GM23338 (cell line): ENCODE results near the gene EIF4E2. TPM values are rescaled to one million over a fixed set of nuclear protein-coding genes. Genes with fewer than 3 reads are reported as not detected.

Source experiments
- ATAC-seq: fragments of 200-7000 bp; cut with Tn5 transposase; 3 replicates; pipeline ENCODE4 v1.9.1; 2020
- DNase-seq: peaks from one replicate; pipeline ENCODE4 v3.0.0-alpha.2; 2015; ENCODE audit warnings: low spot score
- H2AFZ ChIP-seq: fragments of 200-600 bp; sonication (generic); 2 replicates; pipeline ENCODE4 v1.8.0; 2016; ENCODE audit warnings: antibody characterized with exemption, mild to moderate bottlenecking, moderate library complexity
- H3F3A ChIP-seq: fragments of 200-600 bp; sonication (generic); replicated peaks from 2 replicates; pipeline ENCODE4 v1.8.0; 2017; ENCODE audit warnings: antibody characterized with exemption, mixed run types, low read depth
- H3K27ac ChIP-seq: fragments of 200-600 bp; sonication (generic); 2 replicates; pipeline ENCODE4 v1.6.1; 2016; ENCODE audit warnings: low read depth
- H3K27me3 ChIP-seq: fragments of 200-600 bp; sonication (generic); 2 replicates; pipeline ENCODE4 v1.8.0; 2016; ENCODE audit warnings: mild to moderate bottlenecking, mixed run types, moderate library complexity; ENCODE audit not compliant: insufficient read depth
- H3K36me3 ChIP-seq: fragments of 200-600 bp; sonication (generic); 2 replicates; pipeline ENCODE4 v1.8.0; 2016; ENCODE audit warnings: mild to moderate bottlenecking; ENCODE audit not compliant: insufficient read depth
- H3K4me1 ChIP-seq: fragments of 200-600 bp; sonication (generic); 2 replicates; pipeline ENCODE4 v1.8.0; 2016; ENCODE audit warnings: mild to moderate bottlenecking, moderate library complexity; ENCODE audit not compliant: insufficient read depth
- H3K4me2 ChIP-seq: fragments of 200-600 bp; sonication (generic); 2 replicates; pipeline ENCODE4 v1.7.1; 2017; ENCODE audit warnings: mixed run types
- H3K4me3 ChIP-seq: fragments of 200-600 bp; sonication (generic); 2 replicates; pipeline ENCODE4 v1.6.1; 2016; ENCODE audit warnings: mixed run types
- H3K79me2 ChIP-seq: fragments of 200-600 bp; sonication (generic); replicated peaks from 2 replicates; pipeline ENCODE4 v1.8.0; 2017; ENCODE audit warnings: mild to moderate bottlenecking; ENCODE audit not compliant: insufficient read depth
- H3K9me2 ChIP-seq: fragments of 200-600 bp; sonication (generic); 2 replicates; pipeline ENCODE4 v1.8.0; 2017; ENCODE audit not compliant: insufficient read depth
- H4K20me1 ChIP-seq: fragments of 200-600 bp; sonication (generic); replicated peaks from 2 replicates; pipeline ENCODE4 v1.8.0; 2017; ENCODE audit warnings: mild to moderate bottlenecking; ENCODE audit not compliant: insufficient read depth
- H3K27ac Mint-ChIP-seq: 2 replicates; pipeline ENCODE4 v1.8.0; 2020; ENCODE audit warnings: inconsistent platforms, mild to moderate bottlenecking, moderate library complexity, mixed read lengths
- H3K27me3 Mint-ChIP-seq: 3 replicates; pipeline ENCODE4 v1.8.0; 2022; ENCODE audit warnings: low read depth, mild to moderate bottlenecking, moderate library complexity, mixed read lengths, inconsistent platforms; ENCODE audit not compliant: insufficient read depth, poor library complexity
- H3K36me3 Mint-ChIP-seq: 3 replicates; pipeline ENCODE4 v1.8.0; 2021; ENCODE audit warnings: low read depth, mild to moderate bottlenecking, inconsistent platforms, moderate library complexity, mixed read lengths
- H3K4me1 Mint-ChIP-seq: 3 replicates; pipeline ENCODE4 v1.8.0; 2020; ENCODE audit warnings: mild to moderate bottlenecking, inconsistent platforms, mixed read lengths
- H3K4me3 Mint-ChIP-seq: 3 replicates; pipeline ENCODE4 v1.8.0; 2021; ENCODE audit warnings: moderate library complexity, mild to moderate bottlenecking, inconsistent platforms, mixed read lengths
- H3K9me3 Mint-ChIP-seq: 3 replicates; pipeline ENCODE4 v1.8.0; 2020; ENCODE audit warnings: moderate library complexity, mild to moderate bottlenecking, inconsistent platforms, mixed read lengths
- CREB1 ChIP-seq: fragments of 250-450 bp; sonication (Bioruptor Pico); IDR thresholded peaks from 2 replicates; pipeline ENCODE4 v1.5.0; 2020; ENCODE audit warnings: low read depth, mild to moderate bottlenecking, moderate library complexity
- EZH2phosphoT487 ChIP-seq: fragments of 200-600 bp; sonication (generic); IDR thresholded peaks from one replicate; pipeline ENCODE4 v1.8.1; 2018; ENCODE audit warnings: antibody characterized with exemption; ENCODE audit not compliant: unreplicated experiment
- JUNB ChIP-seq: IDR thresholded peaks from one replicate; pipeline ENCODE4 v1.6.1; 2016; ENCODE audit warnings: antibody characterized with exemption; ENCODE audit not compliant: unreplicated experiment
- POLR2AphosphoS5 ChIP-seq: IDR thresholded peaks from 2 replicates; pipeline ENCODE4 v1.6.1; 2016; ENCODE audit warnings: antibody characterized with exemption, low read depth
- STAT1 ChIP-seq: IDR thresholded peaks from one replicate; pipeline ENCODE4 v1.6.1; 2016; ENCODE audit warnings: antibody characterized with exemption; ENCODE audit not compliant: unreplicated experiment
- ZNF114 ChIP-seq: fragments of 250-450 bp; sonication (Bioruptor Pico); IDR thresholded peaks from 2 replicates; pipeline ENCODE4 v1.5.0; 2020; ENCODE audit warnings: mild to moderate bottlenecking, moderate library complexity
- ZNF331 ChIP-seq: fragments of 250-450 bp; sonication (Bioruptor Pico); IDR thresholded peaks from 2 replicates; pipeline ENCODE4 v1.5.0; 2020; ENCODE audit warnings: low read depth, mild to moderate bottlenecking, moderate library complexity
- polyA plus RNA-seq: library from polyadenylated mRNA; unstranded; fragments of >200 nt; fragmentation: Nextera tagmentation; extraction: Ambion mirVana; gene quantifications from 2 replicates; pipeline ENCODE4 v1.2.1, GENCODE V29; 2016
- total RNA-seq: library from RNA; depleted of rRNA; stranded (reverse); fragments of >200 nt; shearing (Covaris generic); gene quantifications from 2 replicates; pipeline ENCODE4 v1.2.3, GENCODE V29; 2014
- TF ChIP-seq, protein P1 (sequence below): IDR thresholded peaks from 2 replicates; pipeline ENCODE4 v1.6.1; 2016; ENCODE audit warnings: antibody characterized with exemption
- TF ChIP-seq, protein P2 (sequence below): fragments of 250-450 bp; sonication (Bioruptor Pico); IDR thresholded peaks from 2 replicates; pipeline ENCODE4 v1.5.0; 2020; ENCODE audit warnings: mild to moderate bottlenecking, moderate library complexity
- TF ChIP-seq, protein P3 (sequence below): IDR thresholded peaks from one replicate; pipeline ENCODE4 v1.6.1; 2018; ENCODE audit warnings: antibody characterized with exemption; ENCODE audit not compliant: unreplicated experiment

The EIF4E2 gene
- total and polyA plus RNA-seq, 2 experiments from 2014 or later = 68.1 to 152 TPM

DNA sequence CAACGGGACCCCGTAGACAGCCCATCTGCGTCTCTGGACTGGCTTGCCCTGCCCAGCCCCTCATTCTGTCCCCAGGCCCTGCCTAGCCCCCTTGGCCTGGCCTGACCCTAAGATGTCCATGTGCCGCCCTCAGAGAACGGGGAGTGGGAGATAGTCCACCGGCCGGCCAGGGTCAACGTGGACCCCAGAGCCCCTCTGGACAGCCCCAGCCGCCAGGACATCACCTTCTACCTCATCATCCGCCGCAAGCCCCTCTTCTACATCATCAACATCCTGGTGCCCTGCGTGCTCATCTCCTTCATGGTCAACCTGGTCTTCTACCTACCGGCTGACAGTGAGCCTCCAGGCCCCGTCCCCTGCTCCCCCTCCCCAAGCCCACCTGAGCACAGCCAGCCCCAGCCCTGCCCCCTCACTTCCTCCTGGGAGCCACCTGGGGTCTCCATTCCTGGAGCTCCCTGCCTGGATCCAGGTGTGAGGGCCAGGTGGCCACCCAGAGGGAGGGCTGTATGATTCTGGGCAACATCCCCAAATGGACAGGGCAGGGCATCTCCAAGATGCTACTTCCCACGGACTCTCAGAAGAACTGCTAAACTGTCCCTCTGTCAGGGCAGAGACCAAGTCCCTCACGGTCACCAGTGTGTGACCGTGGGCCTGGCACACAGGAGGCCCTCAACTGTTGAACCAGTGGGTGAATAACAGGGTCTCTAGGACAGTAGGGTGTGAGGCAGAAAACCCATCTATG lies 20.5 kb upstream of the EIF4E2 start (continued):
- TF ChIP-seq, protein P1, sequence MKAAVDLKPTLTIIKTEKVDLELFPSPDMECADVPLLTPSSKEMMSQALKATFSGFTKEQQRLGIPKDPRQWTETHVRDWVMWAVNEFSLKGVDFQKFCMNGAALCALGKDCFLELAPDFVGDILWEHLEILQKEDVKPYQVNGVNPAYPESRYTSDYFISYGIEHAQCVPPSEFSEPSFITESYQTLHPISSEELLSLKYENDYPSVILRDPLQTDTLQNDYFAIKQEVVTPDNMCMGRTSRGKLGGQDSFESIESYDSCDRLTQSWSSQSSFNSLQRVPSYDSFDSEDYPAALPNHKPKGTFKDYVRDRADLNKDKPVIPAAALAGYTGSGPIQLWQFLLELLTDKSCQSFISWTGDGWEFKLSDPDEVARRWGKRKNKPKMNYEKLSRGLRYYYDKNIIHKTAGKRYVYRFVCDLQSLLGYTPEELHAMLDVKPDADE = no peak

DNA sequence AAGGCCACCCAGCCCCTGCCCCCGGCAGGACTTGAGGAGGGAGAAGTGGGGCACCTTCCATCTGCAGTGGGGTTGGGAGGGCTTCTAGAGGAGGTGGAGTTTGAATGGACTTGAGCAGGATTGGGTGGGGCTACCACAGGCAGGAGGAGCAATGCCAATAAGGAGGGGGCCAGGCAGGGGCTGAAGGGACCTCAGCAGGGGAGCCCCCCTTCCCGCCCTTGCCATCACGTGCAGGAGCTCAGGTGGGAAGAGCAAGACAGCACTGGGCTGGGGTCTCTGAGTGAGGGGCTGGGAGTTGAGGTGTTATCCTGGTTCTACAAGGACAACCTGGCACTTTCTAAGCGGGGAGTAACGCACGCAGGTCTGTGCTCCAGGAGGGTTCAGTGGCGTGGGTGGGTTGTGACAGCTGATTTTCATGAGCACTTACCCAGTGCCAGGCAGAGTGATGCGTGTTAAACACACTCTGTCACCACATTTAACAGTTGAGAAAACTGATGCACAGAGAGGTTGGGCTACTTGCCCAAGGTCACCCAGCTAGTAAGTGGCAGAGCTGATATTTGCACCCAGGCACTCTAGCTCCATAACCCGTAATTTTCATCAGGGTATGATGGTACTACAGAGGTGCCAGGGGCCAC lies 19.7 kb upstream of the EIF4E2 start:
- Mint-ChIP-seq H3K4me1 (peaks cover 15% of the 10 kb centered on the region), H3K9me3 (no peaks in the 10 kb centered on the region), H3K27ac (no peak overlapping the region), H3K4me3 (no peak overlapping the region), H3K36me3 (no peaks in the 10 kb centered on the region; the same call in 2 of the 3 replicates), H3K27me3 (peaks cover 19% of the 10 kb centered on the region)
- Histone ChIP-seq H3K9me2 (no peaks in the 10 kb centered on the region), H3K79me2 (no peaks in the 10 kb centered on the region), H4K20me1 (no peaks in the 10 kb centered on the region; the same call in 1 of the 2 replicates), H3K27me3 (no peaks in the 10 kb centered on the region), H3K4me3 (no peak overlapping the region), H3K4me2 (no peak overlapping the region), H3K36me3 (no peaks in the 10 kb centered on the region), H3F3A (no peaks in the 10 kb centered on the region), H3K4me1 (no peaks in the 10 kb centered on the region), H3K27ac (no peak overlapping the region), H2AFZ (no peak overlapping the region)
- ATAC-seq (no peak), DNase-seq (no peak)
- TF ChIP-seq, protein P2, sequence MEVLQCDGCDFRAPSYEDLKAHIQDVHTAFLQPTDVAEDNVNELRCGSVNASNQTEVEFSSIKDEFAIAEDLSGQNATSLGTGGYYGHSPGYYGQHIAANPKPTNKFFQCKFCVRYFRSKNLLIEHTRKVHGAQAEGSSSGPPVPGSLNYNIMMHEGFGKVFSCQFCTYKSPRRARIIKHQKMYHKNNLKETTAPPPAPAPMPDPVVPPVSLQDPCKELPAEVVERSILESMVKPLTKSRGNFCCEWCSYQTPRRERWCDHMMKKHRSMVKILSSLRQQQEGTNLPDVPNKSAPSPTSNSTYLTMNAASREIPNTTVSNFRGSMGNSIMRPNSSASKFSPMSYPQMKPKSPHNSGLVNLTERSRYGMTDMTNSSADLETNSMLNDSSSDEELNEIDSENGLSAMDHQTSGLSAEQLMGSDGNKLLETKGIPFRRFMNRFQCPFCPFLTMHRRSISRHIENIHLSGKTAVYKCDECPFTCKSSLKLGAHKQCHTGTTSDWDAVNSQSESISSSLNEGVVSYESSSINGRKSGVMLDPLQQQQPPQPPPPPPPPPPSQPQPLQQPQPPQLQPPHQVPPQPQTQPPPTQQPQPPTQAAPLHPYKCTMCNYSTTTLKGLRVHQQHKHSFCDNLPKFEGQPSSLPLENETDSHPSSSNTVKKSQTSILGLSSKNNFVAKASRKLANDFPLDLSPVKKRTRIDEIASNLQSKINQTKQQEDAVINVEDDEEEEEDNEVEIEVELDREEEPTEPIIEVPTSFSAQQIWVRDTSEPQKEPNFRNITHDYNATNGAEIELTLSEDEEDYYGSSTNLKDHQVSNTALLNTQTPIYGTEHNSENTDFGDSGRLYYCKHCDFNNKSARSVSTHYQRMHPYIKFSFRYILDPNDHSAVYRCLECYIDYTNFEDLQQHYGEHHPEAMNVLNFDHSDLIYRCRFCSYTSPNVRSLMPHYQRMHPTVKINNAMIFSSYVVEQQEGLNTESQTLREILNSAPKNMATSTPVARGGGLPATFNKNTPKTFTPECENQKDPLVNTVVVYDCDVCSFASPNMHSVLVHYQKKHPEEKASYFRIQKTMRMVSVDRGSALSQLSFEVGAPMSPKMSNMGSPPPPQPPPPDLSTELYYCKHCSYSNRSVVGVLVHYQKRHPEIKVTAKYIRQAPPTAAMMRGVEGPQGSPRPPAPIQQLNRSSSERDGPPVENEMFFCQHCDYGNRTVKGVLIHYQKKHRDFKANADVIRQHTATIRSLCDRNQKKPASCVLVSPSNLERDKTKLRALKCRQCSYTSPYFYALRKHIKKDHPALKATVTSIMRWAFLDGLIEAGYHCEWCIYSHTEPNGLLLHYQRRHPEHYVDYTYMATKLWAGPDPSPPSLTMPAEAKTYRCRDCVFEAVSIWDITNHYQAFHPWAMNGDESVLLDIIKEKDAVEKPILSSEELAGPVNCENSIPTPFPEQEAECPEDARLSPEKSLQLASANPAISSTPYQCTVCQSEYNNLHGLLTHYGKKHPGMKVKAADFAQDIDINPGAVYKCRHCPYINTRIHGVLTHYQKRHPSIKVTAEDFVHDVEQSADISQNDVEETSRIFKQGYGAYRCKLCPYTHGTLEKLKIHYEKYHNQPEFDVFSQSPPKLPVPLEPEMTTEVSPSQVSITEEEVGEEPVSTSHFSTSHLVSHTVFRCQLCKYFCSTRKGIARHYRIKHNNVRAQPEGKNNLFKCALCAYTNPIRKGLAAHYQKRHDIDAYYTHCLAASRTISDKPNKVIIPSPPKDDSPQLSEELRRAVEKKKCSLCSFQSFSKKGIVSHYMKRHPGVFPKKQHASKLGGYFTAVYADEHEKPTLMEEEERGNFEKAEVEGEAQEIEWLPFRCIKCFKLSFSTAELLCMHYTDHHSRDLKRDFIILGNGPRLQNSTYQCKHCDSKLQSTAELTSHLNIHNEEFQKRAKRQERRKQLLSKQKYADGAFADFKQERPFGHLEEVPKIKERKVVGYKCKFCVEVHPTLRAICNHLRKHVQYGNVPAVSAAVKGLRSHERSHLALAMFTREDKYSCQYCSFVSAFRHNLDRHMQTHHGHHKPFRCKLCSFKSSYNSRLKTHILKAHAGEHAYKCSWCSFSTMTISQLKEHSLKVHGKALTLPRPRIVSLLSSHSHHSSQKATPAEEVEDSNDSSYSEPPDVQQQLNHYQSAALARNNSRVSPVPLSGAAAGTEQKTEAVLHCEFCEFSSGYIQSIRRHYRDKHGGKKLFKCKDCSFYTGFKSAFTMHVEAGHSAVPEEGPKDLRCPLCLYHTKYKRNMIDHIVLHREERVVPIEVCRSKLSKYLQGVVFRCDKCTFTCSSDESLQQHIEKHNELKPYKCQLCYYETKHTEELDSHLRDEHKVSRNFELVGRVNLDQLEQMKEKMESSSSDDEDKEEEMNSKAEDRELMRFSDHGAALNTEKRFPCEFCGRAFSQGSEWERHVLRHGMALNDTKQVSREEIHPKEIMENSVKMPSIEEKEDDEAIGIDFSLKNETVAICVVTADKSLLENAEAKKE (CRISPR knock-in tag) = no peak
- TF ChIP-seq ZNF114 (CRISPR knock-in tag) (no peak), STAT1 (no peak), POLR2AphosphoS5 (no peak), EZH2phosphoT487 (no peak), CREB1 (CRISPR knock-in tag) (no peak), ZNF331 (CRISPR knock-in tag) (no peak), JUNB (no peak)
- TF ChIP-seq, protein P3, sequence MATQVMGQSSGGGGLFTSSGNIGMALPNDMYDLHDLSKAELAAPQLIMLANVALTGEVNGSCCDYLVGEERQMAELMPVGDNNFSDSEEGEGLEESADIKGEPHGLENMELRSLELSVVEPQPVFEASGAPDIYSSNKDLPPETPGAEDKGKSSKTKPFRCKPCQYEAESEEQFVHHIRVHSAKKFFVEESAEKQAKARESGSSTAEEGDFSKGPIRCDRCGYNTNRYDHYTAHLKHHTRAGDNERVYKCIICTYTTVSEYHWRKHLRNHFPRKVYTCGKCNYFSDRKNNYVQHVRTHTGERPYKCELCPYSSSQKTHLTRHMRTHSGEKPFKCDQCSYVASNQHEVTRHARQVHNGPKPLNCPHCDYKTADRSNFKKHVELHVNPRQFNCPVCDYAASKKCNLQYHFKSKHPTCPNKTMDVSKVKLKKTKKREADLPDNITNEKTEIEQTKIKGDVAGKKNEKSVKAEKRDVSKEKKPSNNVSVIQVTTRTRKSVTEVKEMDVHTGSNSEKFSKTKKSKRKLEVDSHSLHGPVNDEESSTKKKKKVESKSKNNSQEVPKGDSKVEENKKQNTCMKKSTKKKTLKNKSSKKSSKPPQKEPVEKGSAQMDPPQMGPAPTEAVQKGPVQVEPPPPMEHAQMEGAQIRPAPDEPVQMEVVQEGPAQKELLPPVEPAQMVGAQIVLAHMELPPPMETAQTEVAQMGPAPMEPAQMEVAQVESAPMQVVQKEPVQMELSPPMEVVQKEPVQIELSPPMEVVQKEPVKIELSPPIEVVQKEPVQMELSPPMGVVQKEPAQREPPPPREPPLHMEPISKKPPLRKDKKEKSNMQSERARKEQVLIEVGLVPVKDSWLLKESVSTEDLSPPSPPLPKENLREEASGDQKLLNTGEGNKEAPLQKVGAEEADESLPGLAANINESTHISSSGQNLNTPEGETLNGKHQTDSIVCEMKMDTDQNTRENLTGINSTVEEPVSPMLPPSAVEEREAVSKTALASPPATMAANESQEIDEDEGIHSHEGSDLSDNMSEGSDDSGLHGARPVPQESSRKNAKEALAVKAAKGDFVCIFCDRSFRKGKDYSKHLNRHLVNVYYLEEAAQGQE = no peak
- TF ChIP-seq, protein P1 = no peak
